Neural crest cell (in vitro differentiated cells): Measurements from ENCODE around the gene RCOR1. TPM values are rescaled to one million over a fixed set of nuclear protein-coding genes. Genes with fewer than 3 reads are reported as not detected.

Source experiments
- DNase-seq: peaks from one replicate; pipeline ENCODE4 v3.0.0; 2021; ENCODE audit warnings: low read depth, mixed read lengths, low spot score
- H3K27ac Mint-ChIP-seq: one replicate; pipeline ENCODE4 v1.8.0; 2021; ENCODE audit warnings: mild to moderate bottlenecking, mixed read lengths; ENCODE audit not compliant: unreplicated experiment
- H3K27me3 Mint-ChIP-seq: 2 replicates; pipeline ENCODE4 v1.8.0; 2021; ENCODE audit warnings: low read depth, mild to moderate bottlenecking, mixed read lengths
- H3K36me3 Mint-ChIP-seq: 2 replicates; pipeline ENCODE4 v1.8.0; 2021; ENCODE audit warnings: low read depth, mild to moderate bottlenecking, mixed read lengths
- H3K4me1 Mint-ChIP-seq: 2 replicates; pipeline ENCODE4 v1.8.0; 2021; ENCODE audit warnings: mixed read lengths
- H3K4me3 Mint-ChIP-seq: one replicate; pipeline ENCODE4 v1.8.0; 2021; ENCODE audit warnings: mild to moderate bottlenecking, mixed read lengths
- H3K9me3 Mint-ChIP-seq: 2 replicates; pipeline ENCODE4 v1.8.0; 2021; ENCODE audit warnings: mixed read lengths
- CTCF ChIP-seq: fragments of 200-600 bp; sonication (generic); conservative IDR thresholded peaks from 2 replicates; pipeline ENCODE4 v1.5.0; 2021; ENCODE audit warnings: antibody characterized with exemption, mild to moderate bottlenecking
- total RNA-seq: library from RNA; stranded (reverse); gene quantifications from 2 replicates; pipeline ENCODE4 v1.2.1, GENCODE V29; 2021

RCOR1 gene
- total RNA-seq, 1 donor from 2014 or later: 27.8 TPM

- DNase-seq: no peak
- Mint-ChIP-seq H3K27ac (no peak overlapping the region), H3K27me3 (no peaks in the 10 kb centered on the region), H3K4me3 (no peak overlapping the region), H3K4me1 (peaks cover 10% of the 10 kb centered on the region), H3K9me3 (no peaks in the 10 kb centered on the region), H3K36me3 (no peaks in the 10 kb centered on the region)
- TF ChIP-seq CTCF: no peak
Observed at GRCh38 chr14:102580550-102581110, 11.8 kb upstream of the RCOR1 start.

- no peak for TF ChIP-seq CTCF
- H3K27me3 Mint-ChIP-seq: no peaks in the 10 kb centered on the region
- DNase-seq: no peak
- no peaks in the 10 kb centered on the region for H3K9me3 Mint-ChIP-seq
- peaks cover 13% of the 10 kb centered on the region for H3K4me1 Mint-ChIP-seq
- no peaks in the 10 kb centered on the region for H3K36me3 Mint-ChIP-seq
- no peak overlapping the region for H3K4me3 Mint-ChIP-seq
- no peak overlapping the region for H3K27ac Mint-ChIP-seq
Observed at GRCh38 chr14:102581193-102581592, 11.3 kb upstream of the RCOR1 start.

GRCh38 chr14:102583726-102584125, 8.7 kb upstream of the RCOR1 start:
- no peaks in the 10 kb centered on the region for H3K27me3 Mint-ChIP-seq
- TF ChIP-seq CTCF: no peak
- no peaks in the 10 kb centered on the region for H3K9me3 Mint-ChIP-seq
- no peak for DNase-seq
- H3K27ac Mint-ChIP-seq: no peak overlapping the region
- no peaks in the 10 kb centered on the region for H3K36me3 Mint-ChIP-seq
- no peak overlapping the region for H3K4me3 Mint-ChIP-seq
- peaks cover 16% of the 10 kb centered on the region for H3K4me1 Mint-ChIP-seq

GRCh38 chr14:102584871-102585869, 7.3 kb upstream of the RCOR1 start:
- peak; percentile 26 for DNase-seq
- TF ChIP-seq CTCF: no peak
- Mint-ChIP-seq H3K9me3 (no peaks in the 10 kb centered on the region), H3K4me1 (peaks cover 21% of the 10 kb centered on the region), H3K4me3 (peak overlapping the region; percentile 62), H3K36me3 (no peaks in the 10 kb centered on the region), H3K27ac (peak overlapping the region; percentile 43), H3K27me3 (no peaks in the 10 kb centered on the region)

GRCh38 chr14:102586420-102587104, 5.9 kb upstream of the RCOR1 start:
- no peak overlapping the region for H3K4me3 Mint-ChIP-seq
- TF ChIP-seq CTCF: no peak
- no peak for DNase-seq
- no peaks in the 10 kb centered on the region for H3K27me3 Mint-ChIP-seq
- no peak overlapping the region for H3K27ac Mint-ChIP-seq
- peaks cover 32% of the 10 kb centered on the region for H3K4me1 Mint-ChIP-seq
- H3K9me3 Mint-ChIP-seq: no peaks in the 10 kb centered on the region
- H3K36me3 Mint-ChIP-seq: no peaks in the 10 kb centered on the region
